ENCODE data around the gene PKD2.
"Not testable (repeated sequence)": the region's sequence is repeated elsewhere in the genome, so short reads cannot be mapped to it uniquely, and the experiment has no call there.

The PKD2 gene

DNA sequence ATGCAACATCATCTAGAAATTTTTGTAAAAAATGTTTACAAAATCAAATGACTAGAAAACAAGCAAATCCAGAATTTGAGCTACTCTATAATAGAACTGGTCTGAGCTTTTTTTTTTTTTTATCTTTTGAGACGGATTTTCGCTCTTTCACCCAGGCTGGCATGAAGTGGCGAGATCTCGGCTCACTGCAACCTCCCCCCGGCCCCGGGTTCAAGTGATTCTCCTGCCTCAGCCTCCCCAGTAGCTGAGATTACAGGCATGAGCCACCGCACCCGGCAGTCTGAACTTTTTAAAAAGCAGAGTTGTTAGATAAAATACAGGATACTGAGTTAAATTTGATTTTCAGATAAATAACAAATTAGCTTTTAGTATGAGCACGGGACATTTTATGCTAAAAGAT lies 20.9 kb upstream of the PKD2 start:
- DNase-seq (ENCODE audit: low read depth): no peak

DNA sequence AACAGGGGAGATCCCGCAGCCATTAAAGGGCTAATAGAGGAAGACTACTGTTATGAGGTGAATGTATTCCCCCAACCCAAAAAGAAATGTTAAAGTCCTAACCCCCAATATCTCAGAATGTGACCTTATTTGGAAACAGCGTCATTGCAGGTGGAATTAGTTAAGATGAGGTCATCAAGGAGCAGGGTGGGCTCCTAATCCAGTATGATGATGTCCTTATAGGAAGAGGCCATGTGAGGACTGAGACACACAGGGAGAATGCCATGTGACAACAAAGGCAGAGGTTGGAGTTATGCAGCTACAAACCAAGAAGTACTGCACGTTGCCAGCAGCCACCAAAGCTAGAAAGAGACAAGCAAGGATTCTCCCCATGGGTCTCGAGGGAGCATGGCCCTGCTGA lies 17.7 kb upstream of the PKD2 start:
- no peak for DNase-seq (ENCODE audit: low read depth)

DNA sequence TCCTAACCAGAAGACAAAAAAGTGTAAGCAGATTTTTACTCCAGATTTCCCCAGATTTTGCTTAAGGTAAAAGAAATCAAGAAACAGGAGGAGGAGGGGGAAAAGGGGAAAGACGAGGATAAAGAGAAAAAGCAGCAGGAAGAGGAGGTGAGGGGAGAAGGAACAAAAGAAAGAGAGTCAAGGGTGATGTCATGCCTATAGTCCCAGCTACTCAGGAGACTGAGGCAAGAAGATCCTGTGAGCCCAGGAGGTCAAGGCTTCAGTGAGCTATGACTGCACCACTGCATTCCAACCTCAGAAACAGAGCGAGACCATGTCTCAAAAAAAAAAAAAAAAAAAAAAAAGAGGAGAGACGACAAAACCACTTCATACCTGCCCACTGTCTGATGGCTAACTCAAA lies 12.0 kb upstream of the PKD2 start:
- no peak for DNase-seq (ENCODE audit: low read depth)

DNA sequence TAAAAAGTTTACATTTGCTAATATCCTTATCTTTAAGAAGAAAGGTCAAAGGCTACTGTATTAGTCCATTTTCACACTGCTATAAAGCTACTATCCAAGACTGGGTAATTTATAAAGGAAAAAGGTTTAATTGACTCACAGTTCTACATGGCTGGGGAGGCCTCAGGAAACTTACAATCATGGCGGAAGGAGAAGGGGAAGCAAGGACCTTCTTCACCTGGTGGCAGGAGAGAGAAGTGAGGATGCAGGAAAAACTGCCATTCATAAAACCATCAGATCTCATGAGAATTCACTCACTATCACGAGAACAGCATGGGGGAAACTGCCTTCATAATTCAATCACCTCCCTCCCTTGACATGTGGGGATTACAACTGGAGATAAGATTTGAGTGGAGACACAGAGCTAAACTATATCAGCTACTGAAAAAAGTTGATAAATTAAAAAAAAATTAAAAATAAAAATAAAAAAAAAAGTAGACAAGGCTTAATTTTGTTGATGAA lies 8.2 kb upstream of the PKD2 start:
- not testable (repeated sequence) for DNase-seq (ENCODE audit: low read depth)

DNA sequence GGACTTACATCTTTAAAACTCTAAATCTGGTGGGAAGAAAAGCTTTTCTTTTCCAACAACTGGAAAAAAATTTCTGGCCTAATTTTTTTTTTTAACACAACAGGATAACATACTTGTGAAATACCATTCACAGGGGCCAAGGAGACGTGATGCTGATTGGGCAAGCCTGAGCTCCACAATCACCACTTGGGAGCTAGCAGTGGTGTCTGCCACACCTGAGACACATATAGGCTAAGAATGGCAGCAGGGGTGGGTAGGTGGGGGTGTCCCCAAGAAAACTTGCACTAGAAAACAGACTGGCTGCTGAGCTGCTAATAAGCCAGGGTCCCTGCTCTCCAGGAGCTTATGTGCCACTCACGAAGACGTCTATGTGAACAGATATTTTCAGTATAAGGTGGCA lies 5.6 kb upstream of the PKD2 start:
- DNase-seq (ENCODE audit: low read depth): no peak

DNA sequence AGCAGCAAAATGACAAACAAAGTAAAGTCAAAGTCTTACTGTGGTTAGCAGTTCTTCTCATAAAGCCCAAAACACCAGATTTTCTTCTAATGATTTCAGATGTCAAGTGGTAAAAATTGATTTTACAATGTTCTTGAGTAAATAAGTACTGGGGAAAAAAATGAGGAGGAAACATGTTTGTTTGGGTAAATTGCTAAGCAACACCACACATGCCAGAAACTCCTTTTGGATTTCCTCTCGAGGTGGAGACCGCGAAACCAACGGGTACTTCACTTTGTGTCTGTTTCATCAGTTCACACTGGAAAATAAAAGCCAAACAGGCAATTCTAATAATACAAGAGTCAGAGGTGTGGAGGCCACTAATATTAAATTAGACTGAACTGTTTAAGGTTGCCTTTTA lies 4.6 kb upstream of the PKD2 start:
- DNase-seq (ENCODE audit: low read depth): no peak

DNA sequence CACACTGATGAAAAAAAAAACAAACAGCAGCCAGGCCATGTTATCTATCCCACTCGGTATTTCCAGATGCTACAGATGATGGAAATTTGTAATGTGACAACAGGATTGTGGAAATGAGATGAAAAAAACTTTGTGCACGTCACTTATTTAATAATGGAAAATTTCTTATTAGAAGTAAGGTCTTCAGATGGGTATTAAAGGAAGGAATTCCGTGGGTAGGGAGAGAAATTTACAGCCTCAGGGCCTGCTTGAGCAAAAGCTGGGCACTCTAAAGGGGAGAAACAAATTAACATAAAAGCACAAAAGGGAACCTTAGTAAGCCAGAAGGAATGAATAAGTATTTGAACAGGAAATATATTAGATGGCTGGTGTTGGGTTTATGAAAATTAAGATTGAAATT lies 4.2 kb upstream of the PKD2 start:
- no peak for DNase-seq (ENCODE audit: low read depth)

DNA sequence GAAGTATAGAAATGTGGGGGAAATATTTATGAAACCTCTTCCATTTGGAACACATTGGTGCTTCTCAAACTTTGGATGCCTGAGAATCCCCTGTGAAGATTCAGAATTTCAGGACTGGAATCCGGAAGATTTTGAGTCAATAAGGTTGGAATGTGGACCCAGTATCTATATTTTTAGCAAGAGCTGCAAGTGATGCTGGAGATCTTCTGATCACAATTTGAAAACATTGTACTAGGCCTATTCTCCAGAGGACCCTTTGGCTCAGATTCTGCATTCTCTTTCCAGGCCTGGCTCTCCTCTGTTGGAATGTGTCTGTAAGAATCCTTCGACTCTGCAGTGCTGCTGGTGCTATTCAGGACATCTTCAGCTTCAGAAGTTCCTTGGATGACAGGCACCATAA lies 2.4 kb upstream of the PKD2 start:
- DNase-seq (ENCODE audit: low read depth): no peak

DNA sequence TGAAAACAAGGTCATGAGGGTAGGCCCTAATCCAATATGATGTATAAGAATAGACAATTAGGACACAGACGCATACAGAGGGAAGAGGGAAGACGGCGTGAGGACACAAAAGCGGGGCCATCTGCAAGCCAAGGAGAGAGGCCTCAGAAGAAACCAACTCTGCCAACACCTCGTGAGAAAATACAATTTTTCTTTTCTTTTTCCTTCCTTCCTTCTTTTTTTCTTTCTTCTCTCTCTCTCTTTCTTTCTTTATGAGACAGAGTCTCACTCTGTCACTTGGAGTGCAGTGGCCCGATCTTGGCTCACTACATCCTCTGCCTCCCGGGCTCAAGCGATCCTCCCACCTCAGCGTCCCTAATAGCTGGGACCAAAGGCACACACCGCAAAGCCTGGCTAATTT lies 1.5 kb upstream of the PKD2 start:
- DNase-seq (ENCODE audit: low read depth): no peak

DNA sequence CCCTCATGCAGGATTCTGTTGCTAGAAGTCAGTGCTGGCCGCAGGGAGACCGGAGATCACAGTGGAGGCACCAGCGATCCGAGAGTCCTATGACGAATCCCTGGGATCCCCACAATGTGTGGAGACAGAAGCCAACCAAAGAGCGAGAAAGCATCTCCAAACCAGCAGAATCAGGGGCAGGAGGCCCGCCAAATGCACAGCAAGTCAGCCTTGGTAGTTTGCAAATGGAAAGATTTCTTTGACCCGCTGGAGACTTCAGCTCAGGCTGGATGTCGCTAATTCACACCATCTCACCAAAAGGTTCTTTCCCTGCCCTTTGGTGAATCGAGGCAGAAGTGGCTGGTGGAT lies 505 bp upstream of the PKD2 start:
- DNase-seq (ENCODE audit: low read depth): no peak

DNA sequence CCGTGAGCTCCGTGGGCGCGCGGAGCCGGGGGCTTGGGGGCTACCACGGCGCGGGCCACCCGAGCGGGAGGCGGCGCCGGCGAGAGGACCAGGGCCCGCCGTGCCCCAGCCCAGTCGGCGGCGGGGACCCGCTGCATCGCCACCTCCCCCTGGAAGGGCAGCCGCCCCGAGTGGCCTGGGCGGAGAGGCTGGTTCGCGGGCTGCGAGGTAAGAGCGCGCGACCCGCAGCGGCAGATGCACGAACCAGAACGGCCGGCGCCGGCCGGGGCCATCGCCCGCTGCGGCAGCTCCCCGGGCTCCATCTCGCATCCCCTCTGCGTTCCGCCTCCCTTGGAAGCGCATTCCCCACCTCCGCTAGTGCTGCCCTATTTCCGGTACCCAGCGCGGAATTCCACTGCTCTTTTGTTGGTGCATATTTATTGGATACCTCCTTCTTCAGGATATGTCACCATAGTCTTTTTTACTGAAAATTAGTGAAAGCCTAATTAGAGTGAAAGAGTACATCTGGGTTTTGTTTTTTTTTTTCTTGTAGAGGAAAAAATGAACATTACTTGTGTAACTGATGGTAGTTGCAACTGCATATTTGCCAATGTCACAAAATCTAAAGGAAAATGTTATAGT lies 797 bp downstream of the PKD2 start:
- no peak for DNase-seq (ENCODE audit: low read depth)

DNA sequence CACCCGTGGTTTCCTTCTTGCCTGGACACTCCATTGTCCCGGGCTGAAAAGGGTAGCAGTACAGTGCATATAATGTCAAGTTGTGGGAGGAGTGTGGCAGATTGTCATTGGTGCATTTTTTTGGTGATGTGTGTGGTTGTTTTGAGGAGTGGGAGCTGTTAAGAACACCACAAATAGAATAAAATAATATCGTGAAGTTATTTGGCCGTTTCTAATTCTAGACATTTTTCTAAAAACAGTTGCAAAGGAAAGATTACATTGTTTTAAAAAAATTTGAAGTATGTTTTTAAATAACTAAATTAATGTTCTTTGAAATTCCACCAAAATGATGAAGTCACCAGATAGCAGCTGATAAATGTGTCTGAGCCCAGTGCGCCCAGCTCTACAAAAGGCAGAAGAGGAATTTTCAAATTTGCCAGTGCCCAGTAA lies 1.3 kb downstream of the PKD2 start:
- no peak for DNase-seq (ENCODE audit: low read depth)

DNA sequence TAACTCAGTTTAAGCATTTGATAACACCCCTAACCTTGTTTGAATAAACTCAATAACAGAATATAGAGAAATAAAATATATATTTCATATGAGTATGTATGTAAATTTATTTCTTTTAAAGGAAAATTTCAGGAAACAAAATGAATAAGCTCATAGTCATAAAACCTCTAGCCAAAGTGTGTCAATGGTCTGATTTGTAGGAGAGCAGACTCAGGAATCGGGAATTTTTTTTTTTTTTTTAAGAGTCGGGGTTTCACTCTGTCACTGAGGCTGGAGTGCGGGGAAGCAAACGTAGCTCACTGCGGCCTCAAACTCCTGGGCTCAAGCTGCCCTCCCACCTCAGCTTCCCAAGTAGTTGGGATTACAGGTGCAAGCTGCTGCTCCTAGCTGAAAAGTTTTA lies 2.4 kb downstream of the PKD2 start:
- no peak for DNase-seq (ENCODE audit: low read depth)

DNA sequence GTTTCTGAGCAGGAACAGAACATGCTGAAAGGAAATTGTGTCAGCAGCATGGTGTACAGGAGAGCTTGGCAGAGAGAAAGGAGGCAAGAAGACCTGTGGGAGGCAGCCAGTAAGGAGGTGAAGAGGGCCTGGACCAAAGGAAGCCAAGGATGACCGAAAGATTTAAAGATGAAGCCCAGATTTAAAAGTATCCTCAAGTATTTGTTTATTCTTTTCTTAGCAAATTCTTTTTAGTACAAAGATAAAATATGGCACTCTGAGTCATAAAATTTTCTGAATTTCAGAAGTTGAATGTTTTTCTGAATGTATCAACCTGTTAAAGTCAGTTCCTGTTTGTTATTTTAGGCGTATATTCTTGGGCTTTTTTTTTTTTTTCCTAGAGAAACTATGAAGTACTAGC lies 3.5 kb downstream of the PKD2 start:
- no peak for DNase-seq (ENCODE audit: low read depth)

DNA sequence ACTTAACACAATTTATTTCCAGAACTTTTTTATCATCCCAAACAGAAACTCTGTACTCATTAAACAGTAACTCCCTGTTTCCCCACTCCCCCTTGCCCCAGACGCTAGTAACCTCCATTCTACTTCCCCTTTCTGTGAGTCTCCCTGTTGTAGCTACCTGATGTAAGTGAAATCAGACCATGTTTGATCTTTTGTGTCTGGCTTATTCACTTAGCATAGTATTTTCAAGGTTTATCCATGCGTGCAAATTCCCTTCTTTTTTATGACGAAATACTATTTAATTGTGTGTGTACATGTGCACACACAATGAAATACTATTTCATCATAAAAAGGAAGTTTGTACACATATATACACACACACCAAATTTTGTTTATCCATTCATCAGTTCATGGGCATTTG lies 5.2 kb downstream of the PKD2 start:
- DNase-seq (ENCODE audit: low read depth): no peak

DNA sequence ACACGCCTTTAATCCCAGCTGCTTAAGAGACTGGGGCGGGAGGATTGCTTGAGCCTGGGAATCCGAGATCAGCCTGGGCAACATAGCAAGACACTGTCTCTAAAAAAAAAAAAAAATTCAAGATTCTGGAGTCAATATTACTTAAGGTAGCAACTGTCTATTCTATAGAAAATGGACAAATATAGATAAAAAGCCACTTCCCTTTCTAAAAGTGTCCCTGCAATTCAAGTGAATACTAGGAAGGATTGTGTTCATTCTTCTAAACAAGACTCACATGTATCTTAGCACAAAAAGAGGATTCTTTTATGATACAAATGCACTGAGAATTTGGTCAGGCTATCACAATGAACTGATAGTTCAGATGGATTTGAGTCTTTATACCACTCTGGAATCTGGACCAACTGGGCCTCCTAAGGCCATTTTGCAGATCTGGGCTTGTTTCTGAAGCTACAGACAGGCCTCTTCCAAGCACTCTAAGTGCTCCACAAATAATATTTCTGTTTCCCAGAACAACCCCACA lies 7.0 kb downstream of the PKD2 start:
- DNase-seq (ENCODE audit: low read depth): no peak

DNA sequence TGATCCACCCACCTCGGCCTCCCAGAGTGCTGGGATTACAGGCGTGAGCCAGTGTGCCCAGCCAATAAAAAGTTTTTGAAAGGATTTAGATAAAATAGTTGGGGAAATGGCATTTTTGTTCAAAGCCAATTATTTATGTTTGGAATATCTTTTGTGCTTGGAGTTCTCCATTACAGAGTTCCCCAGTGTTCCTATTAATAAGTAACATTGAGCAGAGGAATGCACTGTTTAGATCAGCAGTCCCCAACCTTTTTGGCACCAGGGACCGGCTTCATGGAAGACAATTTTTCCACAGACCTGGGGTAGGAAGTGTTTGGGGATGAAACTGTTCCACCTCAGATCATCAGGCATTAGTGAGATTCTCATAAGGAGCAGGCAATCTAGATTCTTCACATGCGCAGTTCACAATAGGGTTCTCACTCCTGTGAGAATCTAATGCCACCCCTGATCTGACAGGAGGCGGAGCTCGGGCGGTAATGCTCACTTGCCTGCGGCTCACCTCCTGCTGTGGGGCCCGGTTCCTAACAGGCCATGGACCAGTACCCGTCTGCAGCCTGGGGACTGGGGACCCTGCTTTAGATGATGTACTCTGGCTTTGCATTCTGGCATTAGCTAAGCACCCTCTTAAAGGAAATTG lies 8.3 kb downstream of the PKD2 start:
- no peak for DNase-seq (ENCODE audit: low read depth)

DNA sequence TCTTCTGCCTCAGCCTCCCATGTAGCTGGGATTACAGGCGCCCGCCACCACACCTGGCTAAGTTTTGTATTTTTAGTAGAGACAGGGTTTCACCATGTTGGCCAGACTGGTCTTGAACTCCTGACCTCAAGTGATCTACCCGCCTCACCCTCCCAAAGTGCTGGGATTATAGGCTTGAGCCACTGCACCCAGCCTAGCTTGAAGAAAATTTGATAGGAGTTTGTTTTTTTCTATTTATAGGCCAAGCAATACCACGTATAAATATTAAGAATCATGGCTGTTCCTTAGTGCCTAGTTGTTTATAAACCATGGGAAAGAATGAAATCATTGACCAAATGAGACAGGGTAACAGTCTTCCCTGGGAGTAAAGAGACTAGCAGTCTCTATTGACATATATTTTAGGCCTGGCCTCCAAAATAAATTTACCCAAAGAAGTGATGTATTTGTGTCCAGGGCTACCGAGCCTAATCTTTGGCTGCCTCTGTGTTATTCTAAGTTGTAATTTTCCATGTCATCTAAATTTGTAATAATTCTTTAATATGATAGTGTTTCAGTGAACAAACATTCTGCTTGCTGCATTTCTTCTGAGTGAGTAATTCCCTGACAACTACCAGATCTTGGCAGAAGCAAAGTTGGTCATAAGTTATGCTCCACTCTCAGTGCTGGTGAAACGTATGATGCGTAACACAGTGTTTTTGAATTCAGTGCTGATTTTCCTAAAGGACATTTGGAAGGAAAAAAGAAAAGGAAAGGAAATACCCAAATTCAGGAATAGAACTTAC lies 10.3 kb downstream of the PKD2 start:
- no peak for DNase-seq (ENCODE audit: low read depth)

DNA sequence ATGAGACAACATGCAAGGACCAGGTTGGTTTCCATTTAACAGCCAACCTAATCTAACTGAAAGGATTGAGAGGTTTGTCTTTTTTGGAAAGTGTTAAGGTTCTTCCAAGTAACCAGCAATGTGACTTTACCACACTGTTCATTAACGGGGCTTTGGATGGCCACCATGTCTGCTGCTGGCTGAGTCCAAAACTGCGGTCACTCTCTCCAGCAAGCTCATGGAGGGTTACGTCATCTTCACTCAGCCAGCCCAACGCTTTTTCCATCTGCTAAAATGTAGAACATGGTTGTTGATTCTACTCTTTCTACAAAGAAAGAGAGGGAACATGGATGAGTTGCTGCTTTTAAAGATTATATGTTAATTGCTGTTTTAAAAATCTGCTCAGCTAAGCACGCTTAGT lies 11.0 kb downstream of the PKD2 start:
- no peak for DNase-seq (ENCODE audit: low read depth)

DNA sequence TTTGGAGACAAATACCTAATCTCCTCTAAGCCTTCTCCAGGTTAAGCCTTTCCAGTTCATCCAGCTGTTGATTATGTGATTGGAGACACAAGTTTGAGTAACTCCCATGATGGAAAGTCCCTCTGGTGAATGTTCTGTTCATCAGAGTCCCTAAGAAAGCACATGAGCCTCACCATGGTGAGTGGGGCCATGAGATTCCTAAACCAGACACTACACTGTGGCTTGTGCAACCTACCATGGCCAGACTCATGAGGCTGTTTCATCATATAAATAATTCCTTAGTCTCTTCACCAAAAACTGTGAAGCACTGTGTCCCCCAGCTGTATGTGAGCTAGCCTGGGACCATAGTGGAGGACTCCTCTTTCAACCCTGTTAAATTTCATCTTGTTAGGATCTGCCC lies 14.4 kb downstream of the PKD2 start:
- DNase-seq (ENCODE audit: low read depth): no peak

DNA sequence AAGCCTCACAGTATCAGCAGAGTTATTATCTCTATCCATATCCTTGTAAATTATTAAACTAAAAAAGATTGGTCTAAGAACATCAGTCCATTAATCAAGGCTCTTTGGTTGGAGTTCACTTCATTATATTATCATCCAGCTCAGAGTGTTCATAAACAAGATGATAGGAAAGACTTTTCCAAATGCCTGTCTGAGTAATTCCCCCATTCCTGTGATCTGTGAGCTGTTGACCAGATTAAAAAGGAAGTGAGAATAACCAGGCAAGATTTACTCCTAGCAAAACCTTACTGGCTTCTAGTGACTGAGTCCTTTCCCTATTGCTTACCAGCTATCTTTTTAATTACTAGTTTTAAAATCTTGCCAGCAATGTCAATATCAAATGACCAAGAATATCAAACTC lies 14.9 kb downstream of the PKD2 start:
- no peak for DNase-seq (ENCODE audit: low read depth)

DNA sequence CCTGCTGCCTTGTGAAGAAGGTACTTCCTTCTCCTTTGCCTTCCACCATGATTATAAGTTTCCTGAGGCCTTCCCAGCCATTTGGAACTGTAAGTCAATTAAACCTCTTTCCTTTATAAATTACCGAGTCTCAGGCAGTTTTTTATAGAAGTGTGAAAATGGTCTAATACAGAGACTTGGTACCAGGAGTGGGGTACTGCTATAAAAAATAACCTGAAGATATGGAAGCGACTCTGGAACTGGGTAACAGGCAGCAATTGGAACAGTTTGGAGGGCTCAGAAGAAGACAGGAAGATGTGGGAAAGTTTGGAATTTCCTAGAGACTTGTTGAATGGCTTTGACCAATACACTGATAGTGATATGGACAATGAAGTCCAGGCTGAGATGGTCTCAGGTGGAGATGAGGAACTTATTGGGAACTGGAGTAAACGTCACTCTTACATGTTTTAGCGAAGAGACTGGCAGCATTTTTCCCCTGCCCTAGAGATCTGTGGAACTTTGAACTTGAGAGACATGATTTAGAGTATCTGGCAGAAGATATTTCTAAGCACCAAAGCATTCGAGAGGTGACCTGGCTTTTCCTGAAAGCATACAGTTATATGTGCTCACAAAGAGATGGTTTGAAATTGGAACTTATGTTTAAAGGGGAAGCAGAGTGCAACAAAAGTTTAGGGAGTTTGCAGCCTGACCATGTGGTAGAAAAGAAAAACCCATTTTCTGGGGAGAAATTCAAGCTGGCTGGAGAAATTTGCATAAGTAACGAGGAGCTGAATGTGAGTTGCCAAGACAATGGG lies 18.6 kb downstream of the PKD2 start:
- DNase-seq (ENCODE audit: low read depth): not testable (repeated sequence)

Data from stimulated activated CD8-positive, alpha-beta memory T cell treated with anti-CD3 and anti-CD28 coated beads, Interleukin-15, amount 100 ng/mL, for 1 hour (primary cell).